Calu3 (cell line): ENCODE results near the gene AAK1. TPM values are rescaled to one million over a fixed set of nuclear protein-coding genes. Genes with fewer than 3 reads are reported as not detected.
"Not testable (repeated sequence)": the region's sequence is repeated elsewhere in the genome, so short reads cannot be mapped to it uniquely, and the experiment has no call there.

Experiments used
- BruUV-seq: library from RNA; stranded (reverse); fragments of 400-500 nt; replicated peaks from 2 replicates; lab custom pipeline; 2021; lab: Mats Ljungman, UMichigan
- CTCF ChIA-PET: fragments of 300-600 bp; sonication (Branson Sonifier 250); formaldehyde crosslinking; loops from one replicate; lab custom pipeline; 2022; ENCODE audit warnings: antibody characterized with exemption; lab: Charles Lee
- DNase-seq: peaks from one replicate; pipeline ENCODE4 v3.0.0; 2022
- H3K27ac Mint-ChIP-seq: one replicate; pipeline ENCODE4 v1.8.0; 2022; ENCODE audit warnings: mixed read lengths; ENCODE audit not compliant: unreplicated experiment
- H3K27me3 Mint-ChIP-seq: one replicate; pipeline ENCODE4 v1.8.0; 2022; ENCODE audit warnings: mixed read lengths; ENCODE audit not compliant: unreplicated experiment
- H3K36me3 Mint-ChIP-seq: one replicate; pipeline ENCODE4 v1.8.0; 2022; ENCODE audit warnings: mild to moderate bottlenecking, moderate library complexity, mixed read lengths; ENCODE audit not compliant: insufficient read depth, unreplicated experiment
- H3K4me1 Mint-ChIP-seq: one replicate; pipeline ENCODE4 v1.8.0; 2022; ENCODE audit warnings: mild to moderate bottlenecking, low read depth, mixed read lengths; ENCODE audit not compliant: unreplicated experiment
- H3K4me3 Mint-ChIP-seq: one replicate; pipeline ENCODE4 v1.8.0; 2022; ENCODE audit warnings: mild to moderate bottlenecking, low read depth, moderate library complexity, mixed read lengths; ENCODE audit not compliant: unreplicated experiment
- H3K9me3 Mint-ChIP-seq: one replicate; pipeline ENCODE4 v1.8.0; 2022; ENCODE audit warnings: low read depth, mixed read lengths; ENCODE audit not compliant: unreplicated experiment
- intact Hi-C: fragments of 100-400 bp; cut with micrococcal nuclease; formaldehyde crosslinking; loops from one replicate; pipeline ENCODE4 v1.10.0; 2022; ENCODE audit not compliant: unreplicated experiment
- total RNA-seq: library from RNA; stranded (reverse); gene quantifications from 2 replicates; pipeline ENCODE4 v1.2.3, GENCODE V29; 2022
- TF ChIP-seq, protein P1 (sequence below): fragments of 200-600 bp; IDR thresholded peaks from one replicate; pipeline ENCODE4 v1.8.0; 2022; ENCODE audit warnings: antibody characterized with exemption; ENCODE audit not compliant: unreplicated experiment

The AAK1 gene
- total RNA-seq, 1 experiment from 2014 or later, result 46.7 TPM

DNA sequence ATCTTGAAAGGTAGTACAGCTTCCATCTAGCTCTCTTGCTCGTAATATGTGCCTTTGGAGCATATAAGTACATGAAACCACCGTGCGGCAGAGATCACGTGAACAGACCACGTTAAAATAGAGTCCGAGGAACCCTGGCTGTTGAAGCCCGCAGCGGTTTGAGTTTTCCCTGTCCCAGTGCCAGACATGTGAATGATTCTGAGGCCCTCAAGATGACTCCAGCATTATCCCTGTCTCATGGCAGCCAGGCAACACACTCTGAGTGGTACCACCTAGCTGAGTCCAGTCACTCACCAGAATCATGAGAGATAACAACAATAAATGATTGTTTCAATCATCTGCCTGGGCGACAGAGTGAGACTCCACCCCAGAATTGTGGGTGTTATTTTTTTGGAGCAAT lies 21.6 kb upstream of the AAK1 start:
- no peak for DNase-seq
- CTCF ChIA-PET, result no interaction called here
- Mint-ChIP-seq H3K4me3 (no peak overlapping the region), H3K9me3 (peaks cover 5% of the 10 kb centered on the region), H3K27ac (no peak overlapping the region), H3K27me3 (no peaks in the 10 kb centered on the region), H3K36me3 (no peaks in the 10 kb centered on the region), H3K4me1 (peaks cover 10% of the 10 kb centered on the region)
- TF ChIP-seq, protein P1, sequence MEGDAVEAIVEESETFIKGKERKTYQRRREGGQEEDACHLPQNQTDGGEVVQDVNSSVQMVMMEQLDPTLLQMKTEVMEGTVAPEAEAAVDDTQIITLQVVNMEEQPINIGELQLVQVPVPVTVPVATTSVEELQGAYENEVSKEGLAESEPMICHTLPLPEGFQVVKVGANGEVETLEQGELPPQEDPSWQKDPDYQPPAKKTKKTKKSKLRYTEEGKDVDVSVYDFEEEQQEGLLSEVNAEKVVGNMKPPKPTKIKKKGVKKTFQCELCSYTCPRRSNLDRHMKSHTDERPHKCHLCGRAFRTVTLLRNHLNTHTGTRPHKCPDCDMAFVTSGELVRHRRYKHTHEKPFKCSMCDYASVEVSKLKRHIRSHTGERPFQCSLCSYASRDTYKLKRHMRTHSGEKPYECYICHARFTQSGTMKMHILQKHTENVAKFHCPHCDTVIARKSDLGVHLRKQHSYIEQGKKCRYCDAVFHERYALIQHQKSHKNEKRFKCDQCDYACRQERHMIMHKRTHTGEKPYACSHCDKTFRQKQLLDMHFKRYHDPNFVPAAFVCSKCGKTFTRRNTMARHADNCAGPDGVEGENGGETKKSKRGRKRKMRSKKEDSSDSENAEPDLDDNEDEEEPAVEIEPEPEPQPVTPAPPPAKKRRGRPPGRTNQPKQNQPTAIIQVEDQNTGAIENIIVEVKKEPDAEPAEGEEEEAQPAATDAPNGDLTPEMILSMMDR, result no peak
- intact Hi-C loops, result no loop called here
- no TSS peak for BruUV-seq

DNA sequence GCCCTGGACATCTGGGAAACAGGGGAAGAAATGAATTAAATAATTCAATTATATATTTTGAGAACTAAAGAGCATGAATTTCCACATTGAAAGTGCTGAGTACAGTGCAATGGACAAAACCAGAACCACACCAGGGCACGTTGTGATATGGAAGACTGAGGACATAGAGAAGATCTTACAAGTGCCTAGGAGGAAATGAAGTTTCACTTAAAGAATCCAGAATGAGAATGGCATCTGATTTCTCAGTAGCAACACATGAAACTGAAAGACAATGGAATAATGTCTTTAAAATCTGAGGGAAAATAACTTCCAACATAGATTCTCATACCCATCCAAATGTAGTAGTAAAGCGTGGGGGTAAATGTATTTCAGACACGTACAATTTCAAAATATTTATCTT lies 20.3 kb upstream of the AAK1 start:
- Mint-ChIP-seq H3K4me1 (peaks cover 10% of the 10 kb centered on the region), H3K27ac (no peak overlapping the region), H3K4me3 (no peak overlapping the region), H3K36me3 (no peaks in the 10 kb centered on the region), H3K27me3 (no peaks in the 10 kb centered on the region), H3K9me3 (peaks cover 5% of the 10 kb centered on the region)
- TF ChIP-seq, protein P1, result no peak
- intact Hi-C loops, result no loop called here
- BruUV-seq, result no TSS peak
- CTCF ChIA-PET, result no interaction called here
- DNase-seq, result no peak

DNA sequence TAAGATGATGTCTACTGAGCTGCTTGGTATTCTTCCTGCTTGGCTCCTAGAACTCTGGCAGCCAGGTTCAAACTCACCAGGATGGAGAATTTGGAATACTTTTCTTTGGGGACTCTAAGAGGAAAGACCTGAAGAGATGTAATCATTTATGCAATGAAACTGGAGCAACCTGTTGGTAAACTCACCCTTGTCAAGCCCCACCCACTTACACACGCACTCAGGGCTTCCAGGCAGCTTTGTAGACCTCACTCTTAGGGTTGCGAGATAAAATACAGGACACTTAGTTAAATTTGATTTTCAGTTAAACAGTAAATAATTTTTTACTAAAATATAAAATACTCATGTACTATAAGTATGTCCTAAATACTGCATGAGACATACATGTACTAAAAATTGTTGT lies 19.0 kb upstream of the AAK1 start:
- DNase-seq, H3K4me3 Mint-ChIP-seq, H3K27me3 Mint-ChIP-seq, H3K36me3 Mint-ChIP-seq, H3K9me3 Mint-ChIP-seq, intact Hi-C loops, BruUV-seq, H3K27ac Mint-ChIP-seq, H3K4me1 Mint-ChIP-seq: not testable (repeated sequence)
- CTCF ChIA-PET, result interaction anchor here (0.7 to 1.2 kb wide), 3 partner anchors 10 to 308 kb away, joined by 4 to 7 read pairs (median 6); no protein-coding TSS in a partner anchor

DNA sequence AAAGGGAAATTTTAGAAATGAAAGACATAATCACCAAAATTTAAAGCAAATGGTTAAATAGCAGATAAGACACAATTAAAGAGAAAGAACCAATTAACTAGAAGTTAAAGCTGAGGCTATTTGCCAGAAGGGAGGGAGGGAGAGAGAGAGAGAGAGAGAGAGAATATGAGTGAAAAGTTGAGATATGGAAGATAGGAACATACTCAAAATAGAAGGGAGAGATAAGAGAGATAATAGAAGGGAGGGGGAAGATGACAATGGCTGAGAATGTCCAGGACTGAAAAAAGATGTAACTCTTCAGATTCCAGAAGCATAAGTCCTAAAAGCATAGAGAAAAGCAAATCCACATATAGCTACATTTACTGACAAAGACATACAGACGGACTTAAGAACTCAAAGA lies 17.1 kb upstream of the AAK1 start:
- Mint-ChIP-seq H3K27ac (no peak overlapping the region), H3K9me3 (peaks cover 5% of the 10 kb centered on the region), H3K36me3 (no peaks in the 10 kb centered on the region), H3K4me1 (no peaks in the 10 kb centered on the region), H3K4me3 (no peak overlapping the region), H3K27me3 (no peaks in the 10 kb centered on the region)
- TF ChIP-seq, protein P1, result no peak
- no TSS peak for BruUV-seq
- intact Hi-C loops, result no loop called here
- no peak for DNase-seq
- CTCF ChIA-PET, result no interaction called here

DNA sequence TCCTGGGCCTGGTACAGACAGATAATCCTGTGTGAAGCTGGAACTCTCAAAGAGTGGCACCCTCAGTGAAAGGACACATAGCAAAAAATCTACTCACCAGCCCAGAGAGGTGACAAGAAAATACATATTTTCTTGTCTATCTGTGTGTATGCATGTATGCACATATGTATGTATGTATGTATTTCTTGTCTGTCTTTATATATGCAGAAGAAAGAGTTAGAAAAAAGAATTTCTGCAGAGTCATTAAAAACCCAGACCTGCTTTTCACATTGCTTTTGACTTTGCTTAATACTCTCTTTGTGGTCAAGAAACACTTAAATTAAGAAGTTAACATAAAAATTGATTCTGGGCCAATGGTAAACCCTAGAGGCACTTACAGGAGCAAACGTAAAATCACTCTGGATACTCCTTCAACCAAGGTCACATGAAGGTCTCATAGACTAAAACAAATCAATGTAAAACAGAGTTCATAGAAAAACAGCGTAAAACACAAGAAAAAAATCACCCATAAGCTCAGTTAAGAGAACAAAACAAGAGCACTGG lies 16.5 kb upstream of the AAK1 start:
- Mint-ChIP-seq H3K27me3 (no peaks in the 10 kb centered on the region), H3K9me3 (peaks cover 5% of the 10 kb centered on the region), H3K36me3 (no peaks in the 10 kb centered on the region), H3K4me1 (no peaks in the 10 kb centered on the region), H3K27ac (no peak overlapping the region), H3K4me3 (no peak overlapping the region)
- intact Hi-C loops, result no loop called here
- no TSS peak for BruUV-seq
- TF ChIP-seq, protein P1, result no peak
- DNase-seq, result no peak
- CTCF ChIA-PET, result interaction anchor here (0.6 kb wide), 1 partner anchor 120 kb away, joined by 3 read pairs; no protein-coding TSS in a partner anchor
